KBM-7 (cell line): ENCODE results near the gene P2RY1.
A peak's percentile ranks its signal among the peaks of the same experiment; 100 is the strongest.

Experiments used
- DNase-seq: peaks from one replicate; pipeline ENCODE4 v3.0.0-alpha.2; 2015
- in situ Hi-C: fragments of 300-500 bp; cut with MboI; formaldehyde crosslinking; loops from 2 replicates; pipeline ENCODE4 v1.14.3; 2020; ENCODE audit warnings: low sequenced_read_pairs, low pct_unique_long_range_greater_than_20kb, mixed read lengths

P2RY1 gene

DNA sequence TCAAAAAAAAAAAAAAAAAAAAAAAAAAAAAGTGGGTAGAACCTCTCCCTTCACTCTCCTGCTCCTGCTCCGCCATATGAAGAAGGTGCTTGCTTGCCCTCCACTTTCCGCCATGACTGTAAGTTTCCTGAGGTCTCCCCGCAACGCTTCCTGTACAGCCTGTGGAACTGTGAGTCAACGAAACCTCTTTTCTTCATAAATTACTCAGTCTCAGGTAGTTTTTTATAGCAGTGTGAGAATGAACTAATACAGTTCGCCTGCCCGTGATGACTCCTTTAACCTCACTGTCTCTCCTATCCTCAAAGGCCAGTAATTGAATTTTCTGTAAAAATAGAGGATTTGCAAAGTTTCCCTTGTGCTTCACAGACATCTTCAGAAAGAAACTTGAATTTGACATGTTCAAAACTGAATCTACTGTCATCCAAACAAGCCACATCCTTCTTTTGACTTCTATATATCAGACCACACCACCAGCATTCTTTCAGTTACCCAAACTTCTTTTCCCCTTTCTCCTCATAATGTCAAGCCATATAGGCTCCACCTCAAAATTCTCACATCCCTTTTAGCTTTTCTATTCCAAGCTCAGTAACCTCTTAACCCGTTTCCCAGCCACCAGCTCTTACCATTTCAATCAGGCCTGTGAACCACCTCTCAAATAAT lies 44.3 kb downstream of the P2RY1 start:
- in situ Hi-C loops: no loop called here
- DNase-seq: no peak

DNA sequence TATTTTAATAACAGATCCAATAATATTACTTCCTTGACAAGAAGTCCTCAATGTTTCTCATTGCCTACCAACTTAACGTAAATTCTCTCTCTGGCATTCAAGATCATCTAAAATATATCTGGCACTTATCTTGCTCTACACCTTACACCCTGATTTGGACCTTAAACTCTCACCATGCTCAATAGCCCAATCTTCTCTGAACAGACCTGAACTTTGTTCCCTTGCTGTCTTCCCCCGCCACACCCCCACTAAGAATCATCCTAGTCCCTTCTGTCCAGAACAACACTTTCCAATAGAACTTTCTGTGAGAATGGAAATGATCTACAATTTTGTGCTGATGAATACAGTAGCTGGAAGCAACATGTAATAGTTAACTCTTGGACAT lies 44.9 kb downstream of the P2RY1 start:
- in situ Hi-C loops: no loop called here
- DNase-seq: no peak

DNA sequence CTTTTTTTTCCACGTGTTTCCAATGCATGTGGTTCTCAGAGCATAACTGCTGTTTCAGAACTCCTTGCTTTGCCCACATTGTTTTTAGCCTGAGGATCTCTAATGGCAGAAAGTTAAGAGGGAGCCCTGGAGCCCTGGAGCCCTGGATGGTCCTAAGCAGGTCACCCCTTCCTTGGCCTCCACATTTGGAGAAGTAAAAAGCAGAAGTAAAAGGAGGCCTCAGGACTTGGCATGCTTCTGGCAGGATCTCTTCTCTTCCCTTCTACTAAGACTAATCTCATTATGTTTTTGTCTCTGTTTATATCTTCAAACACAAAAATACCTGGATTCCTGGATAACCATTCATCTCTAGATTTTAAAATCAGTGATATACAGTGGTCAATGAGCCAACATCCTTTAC lies 50.1 kb downstream of the P2RY1 start:
- peak; percentile 78 for DNase-seq
- in situ Hi-C loops: no loop called here
